ENCODE data around the gene SLC2A1.

The SLC2A1 gene

DNA sequence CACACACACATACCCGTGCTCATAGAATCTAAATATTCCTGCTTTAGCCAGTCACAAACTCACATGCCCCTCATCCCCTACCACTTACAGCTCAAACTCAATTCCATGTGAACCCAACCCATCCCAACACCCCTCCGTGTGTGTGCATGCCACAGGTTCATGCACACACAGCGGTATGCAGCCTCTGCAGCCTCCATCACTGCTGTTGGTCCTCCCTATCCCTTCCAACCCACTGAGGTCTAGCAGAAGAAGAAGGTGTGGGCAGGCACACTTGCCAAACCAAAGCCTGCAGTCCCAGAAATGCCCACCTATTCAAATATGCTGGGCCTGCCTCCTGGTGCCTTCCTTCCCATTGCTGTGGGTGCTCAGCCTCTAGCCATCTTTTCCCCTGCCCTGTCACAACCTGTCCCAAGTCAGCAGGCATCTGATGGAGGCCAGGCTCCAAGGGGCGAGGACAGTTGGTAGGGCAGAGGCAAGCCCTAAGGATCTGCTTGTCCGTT lies 26.2 kb downstream of the SLC2A1 start:
- H3K27ac Mint-ChIP-seq = peak overlapping the region; percentile 40 to 84 (median 50)
- H3K4me3 Mint-ChIP-seq = no peak overlapping the region
- H3K27me3 Mint-ChIP-seq (ENCODE audit: low read depth) = no peaks in the 10 kb centered on the region
- H3K36me3 Mint-ChIP-seq (ENCODE audit: low read depth) = peaks cover 33% of the 10 kb centered on the region
- no peaks in the 10 kb centered on the region for H3K9me3 Mint-ChIP-seq
- TF ChIP-seq CTCF (IDR thresholded peaks at IDR 0.05; ENCODE audit: unreplicated experiment in 3 of 3) = no peak
- H3K4me1 Mint-ChIP-seq = peaks cover 19% of the 10 kb centered on the region

DNA sequence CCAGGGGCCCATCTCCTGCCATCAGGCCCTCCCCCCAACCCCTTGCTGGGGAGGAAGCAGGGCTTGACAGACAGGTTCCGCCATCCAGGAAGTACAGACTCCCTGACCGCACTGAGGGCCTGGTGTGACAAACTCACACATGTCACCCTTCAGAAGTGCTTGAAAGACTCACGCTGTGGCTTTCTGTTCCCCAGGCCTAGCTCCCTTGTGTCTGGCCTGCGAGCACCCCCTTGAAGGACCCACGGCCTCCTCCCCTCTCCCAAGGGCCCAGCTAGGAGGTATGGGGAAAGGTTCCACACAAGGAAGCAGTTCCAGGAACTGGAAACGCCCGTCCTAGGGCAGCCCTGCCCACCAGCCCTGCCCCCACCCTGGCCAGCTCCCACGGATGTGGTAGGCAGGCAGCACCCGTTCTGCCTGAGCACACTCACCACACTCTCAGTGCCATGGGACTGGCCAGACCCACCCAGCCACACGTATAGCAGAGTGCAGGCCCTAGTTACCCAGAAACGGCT lies 26.7 kb downstream of the SLC2A1 start:
- Mint-ChIP-seq H3K4me1 (peaks cover 13% of the 10 kb centered on the region), H3K27me3 (ENCODE audit: low read depth) (no peaks in the 10 kb centered on the region), H3K9me3 (no peaks in the 10 kb centered on the region), H3K4me3 (no peak overlapping the region), H3K36me3 (ENCODE audit: low read depth) (peaks cover 33% of the 10 kb centered on the region), H3K27ac (peak overlapping the region; percentile 40 to 84 (median 50))
- TF ChIP-seq CTCF (IDR thresholded peaks at IDR 0.05; ENCODE audit: unreplicated experiment in 3 of 3) = no peak

DNA sequence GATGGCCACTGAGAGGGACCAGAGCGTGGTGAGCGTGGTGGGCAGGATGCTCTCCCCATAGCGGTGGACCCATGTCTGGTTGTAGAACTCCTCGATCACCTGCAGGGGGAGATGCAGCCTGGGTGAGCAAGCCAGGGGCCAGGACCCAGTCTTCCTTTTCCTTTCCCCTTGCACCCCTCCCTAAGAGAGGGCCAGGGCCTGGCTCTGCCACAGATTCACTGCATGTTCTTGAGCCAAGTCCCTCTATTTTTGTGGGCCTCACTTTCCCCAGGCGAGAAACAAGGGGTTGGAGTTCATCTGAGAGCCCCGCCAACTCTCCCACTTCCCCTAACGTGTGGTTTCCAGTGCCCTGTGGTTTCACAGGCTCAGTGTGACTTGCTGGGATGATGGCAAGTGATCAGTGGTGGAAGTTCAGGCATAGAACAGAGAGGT lies 27.5 kb downstream of the SLC2A1 start:
- Mint-ChIP-seq H3K4me3 (no peak overlapping the region), H3K27me3 (ENCODE audit: low read depth) (no peaks in the 10 kb centered on the region), H3K4me1 (peaks cover 7% of the 10 kb centered on the region), H3K27ac (peak overlapping the region in 2 of 3 experiments; percentile 37), H3K9me3 (no peaks in the 10 kb centered on the region), H3K36me3 (ENCODE audit: low read depth) (peaks cover 34% of the 10 kb centered on the region)
- peak; percentile 31 to 46 (median 45) for TF ChIP-seq CTCF (IDR thresholded peaks at IDR 0.05; ENCODE audit: unreplicated experiment in 3 of 3)

DNA sequence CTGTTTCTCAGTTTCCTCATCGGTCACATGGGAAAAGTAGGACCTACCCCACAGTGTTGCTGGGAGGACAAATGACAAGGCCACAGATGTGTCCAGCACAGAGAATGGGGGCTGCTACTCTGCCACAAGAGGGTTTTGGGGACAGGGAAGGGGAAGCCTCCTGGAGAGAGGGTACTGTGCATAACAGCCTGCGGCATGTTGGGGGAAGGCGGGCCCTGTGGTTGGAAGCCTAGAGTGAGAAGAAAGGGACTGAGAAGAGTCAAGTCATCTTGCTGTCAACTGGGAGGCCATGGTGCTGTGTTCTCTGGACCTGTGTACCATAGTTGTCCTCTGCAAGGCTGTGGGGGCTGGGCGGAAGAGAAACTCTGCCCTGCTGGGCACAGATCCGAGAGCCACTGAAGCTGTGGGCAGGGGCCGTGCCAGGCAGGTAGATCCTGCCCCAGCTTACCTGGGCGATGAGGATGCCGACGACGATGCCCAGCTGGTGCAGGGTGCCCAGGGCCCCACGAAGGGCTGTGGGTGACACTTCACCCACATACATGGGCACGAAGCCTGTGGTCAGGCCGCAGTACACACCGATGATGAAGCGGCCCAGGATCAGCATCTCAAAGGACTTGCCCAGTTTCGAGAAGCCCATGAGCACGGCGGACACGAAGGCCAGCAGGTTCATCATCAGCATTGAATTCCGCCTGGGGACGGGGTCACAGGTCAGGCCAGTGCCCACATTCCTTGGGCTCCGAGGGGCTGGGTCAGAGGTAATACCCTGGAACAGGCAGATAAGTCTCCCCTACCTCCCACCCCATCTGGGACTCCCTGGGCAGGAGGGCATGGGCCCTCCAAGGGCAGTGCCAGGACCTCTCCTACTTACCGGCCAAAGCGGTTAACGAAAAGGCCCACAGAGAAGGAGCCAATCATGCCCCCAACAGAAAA lies 28.2 kb downstream of the SLC2A1 start:
- Mint-ChIP-seq H3K4me3 (no peak overlapping the region), H3K27me3 (ENCODE audit: low read depth) (no peaks in the 10 kb centered on the region), H3K9me3 (no peaks in the 10 kb centered on the region), H3K27ac (peak overlapping the region in 1 of 3 experiments; percentile 37), H3K4me1 (peaks cover 8% of the 10 kb centered on the region), H3K36me3 (ENCODE audit: low read depth) (peaks cover 34% of the 10 kb centered on the region)
- TF ChIP-seq CTCF (IDR thresholded peaks at IDR 0.05; ENCODE audit: unreplicated experiment in 3 of 3) = no peak

GRCh38 chr1:42929434-42930177 lies 29.1 kb downstream of the SLC2A1 start:
- Mint-ChIP-seq H3K27me3 (ENCODE audit: low read depth) (no peaks in the 10 kb centered on the region), H3K9me3 (no peaks in the 10 kb centered on the region), H3K4me1 (peaks cover 13% of the 10 kb centered on the region), H3K27ac (peak overlapping the region in 2 of 3 experiments; percentile 29 to 52), H3K36me3 (ENCODE audit: low read depth) (peaks cover 34% of the 10 kb centered on the region), H3K4me3 (no peak overlapping the region)
- TF ChIP-seq CTCF (IDR thresholded peaks at IDR 0.05; ENCODE audit: unreplicated experiment in 3 of 3) = no peak
